NCI-H774 (cell line): ENCODE measurements around the gene IL1RL2.

Experiments used
- DNase-seq: peaks from one replicate; lab custom pipeline; 2025; lab: John Stamatoyannopoulos, UW

Gene IL1RL2

DNA sequence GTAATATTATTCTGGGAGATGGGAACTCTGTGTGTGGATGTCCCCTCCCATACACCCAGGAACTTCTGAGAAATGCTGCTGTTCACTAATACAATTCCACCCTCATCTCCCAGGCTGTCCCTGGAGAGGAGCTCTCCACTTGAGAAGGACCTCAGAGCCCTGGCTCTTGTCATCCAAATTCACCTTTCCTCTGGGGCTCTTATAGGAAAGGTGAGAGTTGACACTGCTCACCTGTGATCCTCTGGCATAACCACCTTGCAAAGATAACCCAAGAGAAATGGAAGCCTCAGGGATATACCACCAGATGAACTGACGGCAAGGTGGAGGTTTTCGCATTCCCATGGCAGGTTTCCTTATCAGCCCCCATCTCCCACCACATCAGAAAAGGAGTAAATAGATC, 52.0 kb downstream of the IL1RL2 start:
- no peak for DNase-seq

DNA sequence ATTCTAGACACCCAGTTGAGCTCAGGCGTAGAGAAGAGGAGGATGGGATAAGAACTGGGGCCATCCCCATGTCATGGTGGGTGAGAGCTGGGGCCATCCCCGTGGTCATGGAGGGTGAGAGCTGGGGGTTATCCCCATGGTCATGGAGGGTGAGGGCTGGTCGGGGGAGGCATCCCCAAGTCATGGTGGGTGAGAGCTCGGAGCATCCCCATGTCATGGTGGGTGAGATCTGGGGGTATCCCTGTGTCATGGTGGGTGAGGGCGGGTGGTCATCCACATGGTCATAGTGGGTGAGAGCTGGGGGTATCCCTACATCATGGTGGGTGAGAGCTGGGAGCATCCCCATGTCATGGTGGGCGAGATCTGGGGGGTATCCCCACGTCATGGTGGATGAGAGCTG, 52.5 kb downstream of the IL1RL2 start:
- no peak for DNase-seq

DNA sequence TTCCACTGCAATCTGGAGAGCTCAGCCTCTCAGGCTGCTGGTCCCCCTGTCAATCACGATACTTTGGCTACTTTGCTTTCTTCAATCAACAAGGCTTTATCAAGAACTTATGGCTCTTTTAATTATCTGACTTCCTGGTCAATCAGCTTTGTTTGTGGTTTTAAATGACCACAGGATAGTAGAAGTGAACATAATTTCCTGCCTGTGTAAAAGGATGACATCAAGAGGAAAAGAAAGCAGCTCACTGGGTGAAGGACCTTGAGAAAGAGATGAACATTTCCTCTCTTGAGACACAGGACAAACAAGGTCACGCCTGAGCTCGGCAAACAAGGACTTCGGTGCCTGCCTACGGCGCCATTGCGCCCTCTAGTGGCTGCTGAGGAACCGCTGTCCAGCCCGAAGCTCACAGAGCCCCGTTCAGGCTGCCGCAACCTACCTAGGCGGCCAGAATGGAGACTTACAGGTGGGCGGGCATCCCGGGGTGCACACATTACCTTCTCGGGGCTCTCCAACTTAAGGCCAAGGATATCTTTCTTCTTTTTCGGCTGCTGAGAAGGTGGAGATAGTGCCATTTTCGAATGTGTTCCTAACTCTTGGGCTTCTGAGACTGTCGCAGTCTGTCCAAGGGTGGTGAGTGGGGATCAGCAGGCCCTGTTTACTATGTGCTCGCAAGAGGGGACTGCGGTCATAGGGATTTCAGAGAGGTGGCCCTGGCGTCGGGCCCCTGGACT, 54.0 kb downstream of the IL1RL2 start:
- DNase-seq = peak; percentile 45

DNA sequence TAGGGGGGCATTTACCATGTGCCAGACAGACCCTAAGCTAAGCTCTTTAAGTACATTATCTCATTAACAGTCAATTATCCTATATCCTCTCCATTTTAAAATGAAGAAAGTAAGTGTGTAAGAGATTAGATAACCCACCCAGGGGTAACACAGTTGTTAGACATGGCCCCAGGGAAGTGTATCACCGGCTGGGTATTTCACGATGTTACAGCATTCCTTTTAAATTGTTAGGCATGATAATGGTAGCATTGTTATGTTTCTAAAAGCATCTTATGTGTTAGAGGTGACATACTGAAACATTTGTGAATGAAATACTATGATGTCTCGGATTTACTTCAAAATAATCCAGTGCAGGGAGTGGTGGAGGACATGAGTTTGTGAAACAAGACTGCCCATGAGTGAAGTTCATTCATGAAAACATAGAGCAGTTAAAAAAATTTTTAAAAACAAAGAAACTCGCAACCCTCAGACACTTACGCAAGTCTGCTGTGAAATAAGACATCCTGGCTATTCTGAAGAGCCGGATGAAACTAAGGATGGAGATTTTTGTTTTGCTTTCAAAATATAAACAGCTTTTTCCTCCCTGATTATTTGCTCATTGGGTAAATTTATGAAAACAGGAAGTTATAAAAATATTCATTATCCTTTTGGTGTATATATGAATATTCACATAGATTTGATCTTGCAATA, 54.9 kb downstream of the IL1RL2 start:
- no peak for DNase-seq

DNA sequence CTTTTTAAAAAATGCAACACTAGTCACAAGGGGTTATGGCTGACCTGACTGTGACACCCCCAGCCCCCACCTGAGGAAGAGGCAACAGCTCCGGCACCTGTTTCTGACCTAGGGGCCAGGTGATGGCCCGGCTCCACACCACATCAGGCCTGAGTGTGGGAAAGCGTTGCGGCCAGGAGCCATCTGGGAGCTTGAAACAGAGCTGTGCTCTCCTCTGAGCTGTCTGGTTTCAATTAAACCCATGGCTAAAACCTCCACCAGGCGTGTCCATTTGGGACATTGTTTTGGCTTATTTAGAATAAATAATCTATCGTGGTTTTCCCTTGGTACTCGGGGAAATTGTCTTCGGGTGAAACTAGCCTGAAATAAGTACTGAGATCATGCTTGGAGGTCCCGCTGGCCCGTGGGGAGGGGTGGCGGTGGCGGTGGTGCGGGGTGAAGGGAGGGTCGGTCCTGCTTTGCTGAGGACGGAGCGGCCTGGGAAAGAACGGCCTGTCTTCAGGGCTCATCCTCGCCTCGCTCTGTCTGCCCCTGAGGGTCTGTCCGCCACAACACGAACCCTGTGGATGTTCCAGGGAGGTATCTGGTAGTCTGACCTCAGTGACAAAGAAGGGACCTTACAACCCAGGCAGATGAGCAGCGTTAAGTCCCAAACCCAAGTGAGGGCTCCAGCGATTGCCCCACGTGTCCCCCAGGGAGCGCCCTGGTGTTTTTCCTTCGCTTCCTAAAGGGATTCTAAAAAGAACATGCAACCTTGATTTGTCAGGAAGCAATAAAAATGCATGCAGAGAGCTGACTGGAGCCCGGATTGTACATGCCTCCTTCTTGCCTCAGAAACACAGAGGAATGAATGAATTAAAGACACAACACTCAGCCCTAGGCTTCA, 58.7 kb downstream of the IL1RL2 start:
- DNase-seq = no peak

DNA sequence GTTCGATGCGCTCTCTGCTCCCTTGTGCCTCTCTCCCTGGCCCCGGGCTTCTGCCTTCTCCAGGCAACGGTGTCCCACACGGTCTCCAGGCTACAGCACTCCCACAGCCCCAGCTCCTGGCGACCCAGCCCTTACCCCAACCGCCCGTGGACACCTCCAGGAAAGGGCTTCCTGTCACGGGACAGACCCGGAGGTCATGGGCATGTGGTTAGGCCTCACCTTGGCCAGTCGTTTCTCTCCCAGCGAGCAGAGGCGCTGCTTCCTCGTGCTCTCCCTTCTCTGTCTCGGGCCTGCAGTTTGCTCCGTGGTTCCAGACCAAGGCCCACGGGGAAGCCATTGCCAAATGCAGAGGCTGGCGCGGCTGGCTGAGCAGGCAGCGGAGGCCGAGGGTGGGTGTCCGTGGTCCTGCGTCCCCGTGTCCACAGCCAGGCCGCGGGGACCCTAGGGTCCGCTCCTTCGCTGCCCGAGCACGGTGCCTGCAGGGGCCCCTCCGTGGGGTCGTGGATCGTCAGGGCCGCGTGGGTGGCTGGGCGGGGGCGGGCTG, 63.5 kb downstream of the IL1RL2 start:
- DNase-seq = no peak

DNA sequence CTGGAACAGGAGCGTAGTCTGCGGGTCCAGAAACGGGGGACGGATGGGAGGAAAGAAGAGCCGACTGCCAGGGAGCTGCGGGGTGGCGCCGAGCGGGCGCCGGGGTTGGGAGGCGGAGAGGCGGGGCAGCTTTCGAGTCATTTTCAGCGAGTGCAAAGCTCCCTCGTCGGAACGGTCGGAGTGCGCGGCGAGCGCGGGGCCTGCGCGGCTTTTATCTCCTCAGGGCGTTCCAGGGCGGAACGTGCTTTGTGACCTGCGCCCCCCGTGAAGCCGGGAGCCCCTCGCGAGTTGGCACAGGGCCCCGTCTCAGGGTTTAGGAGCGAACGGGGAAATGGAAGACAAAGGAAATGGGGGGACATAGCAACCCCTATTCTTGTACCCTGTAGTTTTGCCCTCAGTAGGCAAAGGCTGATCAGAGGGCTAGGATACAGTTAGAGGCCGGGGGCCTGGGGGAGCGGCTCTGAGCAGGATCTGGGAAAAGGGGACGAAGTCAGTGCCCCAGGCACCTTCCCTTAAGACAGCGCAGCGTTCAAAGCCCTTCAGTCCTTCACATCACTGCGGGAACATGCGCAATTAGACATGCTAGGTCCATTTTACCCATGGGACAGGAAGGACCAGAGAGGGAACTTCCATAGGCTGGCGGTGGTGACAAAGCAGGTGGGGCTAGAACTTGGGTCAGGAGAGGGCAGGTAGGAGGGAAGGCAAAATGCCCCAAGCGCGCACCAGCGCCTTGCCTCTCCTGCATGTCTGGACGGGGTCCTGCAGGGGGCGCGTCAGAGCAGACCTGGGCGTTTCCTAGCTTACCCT, 64.4 kb downstream of the IL1RL2 start:
- no peak for DNase-seq

DNA sequence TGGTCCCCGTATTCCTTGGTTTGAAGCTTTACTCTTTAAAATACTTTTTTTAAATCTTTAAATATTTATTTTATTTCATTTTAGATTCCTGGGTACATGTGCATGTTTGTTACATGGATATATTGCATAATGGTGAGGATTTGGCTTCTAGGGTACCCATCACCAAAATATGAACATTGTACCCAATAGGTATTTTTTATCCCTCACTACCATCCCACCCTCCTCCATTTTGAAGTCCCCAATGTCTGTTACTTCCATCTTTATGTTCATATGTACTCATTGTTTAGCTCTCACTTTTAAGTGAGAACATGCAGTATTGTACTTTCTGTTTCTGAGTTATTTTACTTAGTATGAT, 65.0 kb downstream of the IL1RL2 start:
- no peak for DNase-seq

DNA sequence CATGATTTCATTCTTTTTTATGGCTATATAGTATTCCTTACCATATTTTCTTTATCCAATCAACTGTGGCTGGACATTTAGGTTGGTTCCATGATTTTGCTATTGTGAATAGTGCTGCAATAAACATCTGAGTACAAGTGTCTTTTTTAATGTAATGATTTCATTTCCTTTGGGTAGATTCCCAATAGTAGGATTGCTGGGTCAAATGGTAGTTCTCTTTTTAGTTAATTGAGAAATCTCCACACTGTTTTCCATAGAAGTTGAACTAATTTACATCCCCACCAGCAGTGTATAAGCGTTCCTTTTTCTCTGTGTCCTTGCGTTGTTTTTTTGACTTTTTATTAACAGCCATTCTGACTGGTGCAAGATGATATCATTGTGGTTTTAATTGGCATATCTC, 65.4 kb downstream of the IL1RL2 start:
- no peak for DNase-seq

DNA sequence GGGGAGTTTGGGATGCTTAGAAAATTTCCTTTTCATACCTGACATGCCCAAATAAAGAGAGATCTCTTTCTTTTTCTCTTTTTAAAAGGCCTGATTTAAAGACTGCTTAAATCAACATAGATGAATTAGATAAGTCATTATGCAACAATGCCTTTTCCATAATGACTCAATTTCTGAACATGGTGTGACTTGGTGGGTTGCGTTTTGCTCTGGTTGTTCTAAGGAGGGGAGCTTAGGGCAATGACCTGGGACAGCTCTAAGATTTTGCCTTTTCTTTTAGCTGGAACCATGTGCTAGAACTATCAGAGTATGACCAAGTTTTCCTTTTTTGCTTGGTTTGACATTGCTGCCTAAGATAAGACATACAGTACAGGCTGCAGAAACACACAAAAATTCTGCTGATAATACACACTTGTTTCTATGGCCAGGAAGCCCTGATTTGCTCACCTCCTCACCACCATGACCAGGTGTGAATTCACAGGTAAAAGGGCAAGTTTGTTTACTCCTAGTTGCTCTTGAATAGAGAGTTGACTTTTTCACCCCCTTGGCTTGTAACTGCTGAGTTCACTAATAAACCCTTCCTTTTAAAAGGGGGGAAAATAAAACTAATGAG, 66.4 kb downstream of the IL1RL2 start:
- no peak for DNase-seq

DNA sequence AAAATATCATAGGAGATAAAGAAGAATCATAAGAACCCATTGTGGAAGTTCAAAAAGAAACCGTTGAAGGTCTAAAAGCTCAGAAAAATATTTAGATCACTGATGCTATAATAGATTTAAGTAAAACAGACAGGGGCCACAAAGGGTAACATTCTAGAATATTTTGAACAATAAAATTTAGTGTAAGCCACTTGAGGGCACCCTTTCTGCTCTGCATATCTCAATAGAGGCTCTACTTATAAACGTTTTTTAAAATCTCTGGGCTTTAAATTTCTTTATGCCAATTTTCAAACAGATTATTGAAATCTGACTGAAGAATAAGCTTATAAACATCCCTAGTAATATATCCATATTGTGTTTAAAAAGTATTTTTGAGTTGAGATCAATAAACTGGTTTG, 66.9 kb downstream of the IL1RL2 start:
- no peak for DNase-seq

DNA sequence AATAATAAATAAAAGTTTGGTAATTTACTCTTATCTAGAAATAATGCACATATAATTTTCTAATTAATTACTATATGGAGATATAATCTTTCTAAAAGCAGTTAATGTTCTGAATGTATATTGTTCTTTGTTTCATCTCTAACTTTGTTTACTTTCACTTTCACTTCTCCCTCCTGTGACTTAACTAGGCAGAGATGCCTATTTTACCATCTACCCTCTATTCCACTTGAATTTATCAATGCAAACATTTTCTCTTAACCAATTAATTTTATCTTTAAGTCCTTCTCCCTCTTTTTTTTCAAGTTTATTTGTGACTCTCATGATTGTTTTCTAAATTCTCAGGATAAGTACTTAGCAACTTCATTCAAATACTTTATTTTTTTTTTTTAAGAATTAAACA, 69.5 kb downstream of the IL1RL2 start:
- DNase-seq = no peak

DNA sequence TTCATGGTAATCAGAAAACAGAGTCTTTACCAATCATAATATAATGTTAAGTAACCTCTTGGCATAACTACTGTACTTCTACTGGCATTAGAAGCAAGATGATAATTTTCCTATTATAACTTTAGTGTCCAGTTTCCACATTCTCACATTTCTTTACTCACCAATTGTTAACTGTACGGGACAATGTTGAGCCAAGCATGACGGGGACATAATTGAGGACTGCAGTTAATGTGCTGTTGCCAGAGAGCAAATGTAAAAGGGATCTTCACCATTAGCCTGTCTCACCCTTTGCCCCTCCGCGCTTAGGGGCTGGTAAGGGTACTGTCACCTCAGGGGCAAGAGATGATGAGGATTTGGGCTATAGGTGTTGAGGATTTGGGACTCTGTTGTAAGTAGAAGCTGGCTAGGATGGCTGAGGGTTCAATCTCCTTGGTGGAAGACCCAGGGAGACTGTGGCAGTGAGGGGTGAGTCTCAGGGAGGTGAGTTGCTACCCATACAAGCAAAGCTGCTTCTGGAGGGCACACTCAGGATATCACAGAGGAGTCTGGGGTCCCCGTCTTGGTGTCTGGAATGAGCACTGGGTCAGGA, 70.1 kb downstream of the IL1RL2 start:
- DNase-seq = no peak

DNA sequence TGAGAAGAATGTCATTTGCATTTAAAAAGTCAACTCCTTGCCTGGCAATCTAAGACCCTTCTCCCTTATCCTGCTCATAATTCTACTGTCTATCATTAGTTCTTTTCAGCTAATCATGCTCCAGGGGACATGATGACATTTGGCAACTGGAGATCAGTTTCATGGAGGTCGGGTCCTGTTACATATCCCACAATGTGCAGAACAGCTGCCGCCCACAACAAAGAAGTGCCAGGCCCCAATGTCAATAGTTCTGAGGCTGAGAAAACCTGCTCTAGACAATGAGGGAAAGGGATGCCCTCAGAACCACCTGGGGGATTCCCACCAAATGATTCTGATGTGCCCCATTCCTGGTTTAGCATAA, 71.2 kb downstream of the IL1RL2 start:
- DNase-seq = no peak

DNA sequence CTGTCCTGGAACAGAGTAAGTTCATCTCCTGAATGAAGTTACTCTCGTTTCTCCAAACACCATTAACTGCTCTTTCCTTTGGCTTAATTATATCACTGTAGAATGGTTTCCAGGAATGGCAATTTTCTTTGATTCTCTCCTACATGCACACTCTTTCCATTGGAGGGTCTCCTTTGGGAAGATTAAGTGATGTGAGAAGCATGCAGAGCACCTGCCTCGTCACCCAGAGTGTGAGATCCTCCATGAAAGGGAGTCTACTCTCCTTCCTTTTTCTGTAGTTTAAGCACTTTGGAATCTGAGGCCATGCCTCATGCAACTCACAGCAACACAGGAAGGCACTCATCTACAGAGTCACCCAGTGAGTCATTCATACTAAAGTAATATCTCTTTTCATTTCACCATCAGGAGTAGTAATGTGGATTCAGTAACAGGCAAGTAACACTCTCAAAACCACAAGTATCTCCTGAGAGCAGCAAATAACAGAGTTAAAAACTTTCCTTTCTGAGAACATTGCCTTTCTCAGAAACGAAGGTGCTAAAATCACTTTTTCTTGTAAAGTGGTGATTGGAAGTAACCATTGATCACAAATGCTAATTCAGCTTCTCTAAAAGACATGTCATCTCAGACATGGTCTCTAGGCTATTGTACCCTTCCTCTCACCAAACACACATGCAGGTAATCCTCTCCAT, 71.7 kb downstream of the IL1RL2 start:
- DNase-seq = no peak

DNA sequence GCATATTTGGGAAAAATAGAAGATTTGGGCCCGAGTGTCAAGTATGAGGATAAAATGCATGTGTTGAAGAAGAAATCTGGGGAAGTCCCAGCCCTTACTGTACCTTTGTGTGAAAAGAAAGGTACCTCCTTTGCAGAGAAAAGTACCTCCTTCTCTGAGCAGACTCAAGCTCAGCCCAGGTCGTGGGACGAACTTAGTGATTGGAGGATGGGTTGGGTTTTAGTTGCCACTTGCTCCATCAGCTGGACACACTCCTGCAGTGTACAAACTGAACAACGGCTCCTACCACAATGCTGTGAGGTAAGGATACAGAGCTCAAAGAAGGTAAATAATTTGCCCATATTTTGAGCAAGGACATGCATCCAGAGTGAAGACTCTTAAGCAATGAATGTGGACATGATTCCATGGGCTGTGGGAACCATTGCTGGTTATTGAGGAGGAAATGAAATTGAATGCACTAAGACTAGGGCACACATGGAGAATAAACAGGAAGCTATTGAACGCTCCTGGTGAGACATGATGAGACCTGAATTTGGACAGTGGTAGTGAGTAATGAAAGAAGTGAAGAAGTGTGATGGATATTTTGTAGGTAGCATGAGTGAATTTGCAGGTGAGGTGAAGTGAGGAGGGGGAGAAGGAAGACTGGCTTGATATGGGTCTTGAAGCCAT, 74.8 kb downstream of the IL1RL2 start:
- no peak for DNase-seq

DNA sequence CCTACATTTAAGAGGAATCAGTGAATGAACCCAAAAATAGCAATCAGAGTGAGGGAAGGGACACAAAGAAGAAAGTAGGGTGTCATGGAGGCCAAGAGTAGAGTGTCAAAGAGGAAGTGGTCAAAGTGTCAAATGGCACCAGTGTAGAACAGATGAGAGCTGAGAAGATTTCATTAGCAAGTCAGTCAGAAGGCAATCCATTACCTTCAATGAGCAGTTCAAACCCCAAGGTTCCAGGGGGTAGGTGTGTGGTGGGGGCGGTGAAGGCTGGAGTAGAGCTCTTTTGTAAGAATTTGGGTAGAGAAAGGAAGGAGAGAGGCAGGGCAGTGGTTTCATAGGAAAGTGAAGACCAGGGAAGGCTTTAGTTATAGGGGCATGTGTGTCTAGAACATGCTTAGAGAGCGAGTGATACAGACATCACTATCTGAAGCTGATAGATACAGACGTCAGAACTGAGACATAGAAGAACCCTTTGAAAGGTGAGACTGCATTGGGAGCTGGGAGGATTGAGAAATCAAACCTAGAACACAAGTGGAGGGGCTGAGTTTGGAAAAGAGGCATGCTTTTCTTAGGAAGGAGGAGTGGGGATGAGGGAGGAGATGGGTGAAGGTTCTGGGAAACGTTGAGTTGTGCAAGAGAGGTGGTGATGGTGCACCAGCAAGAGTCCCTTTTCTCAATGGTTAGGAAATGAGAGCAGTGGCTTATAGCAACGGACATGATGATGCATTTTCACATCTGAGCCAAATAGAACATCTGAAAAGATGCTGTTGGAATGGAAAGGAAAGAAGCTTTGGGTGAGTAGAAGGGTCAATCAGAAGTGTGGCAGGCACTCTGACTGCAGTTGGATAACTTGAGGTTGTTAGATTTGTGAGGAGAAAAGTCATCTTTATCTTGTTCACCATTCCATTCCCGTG, 75.7 kb downstream of the IL1RL2 start:
- no peak for DNase-seq

DNA sequence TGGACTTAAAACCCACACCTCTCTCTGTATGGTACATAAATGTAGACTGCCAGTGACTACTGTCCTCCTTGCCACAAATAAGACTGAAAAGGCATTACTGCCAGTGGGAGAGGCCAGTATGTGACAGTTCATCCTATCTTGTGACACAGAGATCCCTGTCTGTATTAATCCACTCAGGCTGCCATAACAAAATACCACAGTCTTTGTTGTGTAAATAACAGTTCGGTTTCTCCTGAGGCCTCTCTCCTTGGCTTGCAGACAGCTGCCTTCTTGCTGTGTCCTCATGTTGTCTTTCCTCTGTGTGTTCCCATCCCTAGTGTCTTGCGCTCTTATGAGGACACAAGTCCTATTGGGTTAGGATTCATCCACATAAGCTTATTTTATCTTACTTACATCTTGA, 78.1 kb downstream of the IL1RL2 start:
- DNase-seq = no peak

DNA sequence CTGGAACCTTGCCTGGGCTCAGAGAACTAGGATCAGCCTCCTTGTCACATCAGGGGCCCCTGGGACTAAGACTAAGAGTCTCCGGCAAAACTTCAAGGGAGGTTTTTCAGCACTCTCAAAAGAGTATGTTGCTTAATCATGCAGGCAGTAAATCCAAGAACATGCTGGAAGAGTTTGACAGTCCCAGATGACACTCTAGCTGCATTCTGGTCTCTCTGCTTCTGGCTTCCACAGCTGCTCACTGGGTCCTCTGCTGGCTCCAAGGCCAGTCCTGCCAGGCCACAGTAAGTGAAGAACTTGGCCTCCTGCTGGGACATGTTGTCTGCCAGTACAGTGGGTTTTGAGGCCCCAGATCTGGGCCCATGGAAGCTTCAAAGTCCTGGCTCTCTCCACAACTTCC, 79.4 kb downstream of the IL1RL2 start:
- DNase-seq = no peak
